ENCODE measurements around the gene MCM3AP. TPM values are rescaled to one million over a fixed set of nuclear protein-coding genes. Genes with fewer than 3 reads are reported as not detected.

MCM3AP gene
- total RNA-seq, 1 donor from 2014 or later: 58.8 TPM

- no peak for DNase-seq
- intact Hi-C loops (cut with micrococcal nuclease): no loop called here
- no peaks in the 10 kb centered on the region for H3K9me3 ChIP-seq (replicated peaks)
- peaks cover 36% of the 10 kb centered on the region for H3K4me1 ChIP-seq
- H3K27me3 ChIP-seq (ENCODE audit: low read depth): no peaks in the 10 kb centered on the region
- H3K36me3 ChIP-seq: peaks cover 26% of the 10 kb centered on the region
- no peak for TF ChIP-seq CTCF (IDR thresholded peaks at IDR 0.05; ENCODE audit: borderline replicate concordance)
- H3K4me3 ChIP-seq: no peak overlapping the region
- no peak overlapping the region for H3K27ac ChIP-seq (replicated peaks)
These were observed 4.3 kb upstream of the MCM3AP start for GRCh38 chr21:46289655-46290179.

- intact Hi-C loops (cut with micrococcal nuclease): no loop called here
- Histone ChIP-seq H3K27ac (replicated peaks) (peak overlapping the region; percentile 96), H3K27me3 (ENCODE audit: low read depth) (no peaks in the 10 kb centered on the region), H3K4me1 (peaks cover 56% of the 10 kb centered on the region), H3K36me3 (peaks cover 45% of the 10 kb centered on the region), H3K4me3 (peak overlapping the region; percentile 84), H3K9me3 (replicated peaks) (no peaks in the 10 kb centered on the region)
- DNase-seq: no peak
- no peak for TF ChIP-seq CTCF (IDR thresholded peaks at IDR 0.05; ENCODE audit: borderline replicate concordance)
These were observed 2.1 kb upstream of the MCM3AP start for GRCh38 chr21:46287541-46287940.

- Histone ChIP-seq H3K27ac (replicated peaks) (peak overlapping the region; percentile 96), H3K27me3 (ENCODE audit: low read depth) (no peaks in the 10 kb centered on the region), H3K4me3 (peak overlapping the region; percentile 84), H3K9me3 (replicated peaks) (no peaks in the 10 kb centered on the region), H3K4me1 (peaks cover 66% of the 10 kb centered on the region), H3K36me3 (peaks cover 47% of the 10 kb centered on the region)
- DNase-seq: no peak
- intact Hi-C loops (cut with micrococcal nuclease): no loop called here
- TF ChIP-seq CTCF (IDR thresholded peaks at IDR 0.05; ENCODE audit: borderline replicate concordance): no peak
These were observed 1.2 kb upstream of the MCM3AP start for GRCh38 chr21:46286648-46287002.

GRCh38 chr21:46285761-46286647, 593 bp upstream of the MCM3AP start, which contains the start of gene YBEY:
Gene YBEY, plus strand, starts transcription at chr21:46286342. Its CDS starts 572 bp downstream, at chr21:46286914.
- intact Hi-C loops (cut with micrococcal nuclease): no loop called here
- peak; percentile 58 for TF ChIP-seq CTCF (IDR thresholded peaks at IDR 0.05; ENCODE audit: borderline replicate concordance)
- Histone ChIP-seq H3K27ac (replicated peaks) (peak within 1 kb of the TSS; percentile 96), H3K27me3 (ENCODE audit: low read depth) (no peaks in the 10 kb centered on the region), H3K36me3 (peaks cover 47% of the 10 kb centered on the region), H3K9me3 (replicated peaks) (no peaks in the 10 kb centered on the region), H3K4me1 (peaks cover 72% of the 10 kb centered on the region), H3K4me3 (peak within 1 kb of the TSS; percentile 84)
- peak; percentile 92 for DNase-seq

GRCh38 chr21:46284733-46285132, 678 bp downstream of the MCM3AP start:
- Histone ChIP-seq H3K4me3 (peak overlapping the region; percentile 84), H3K9me3 (replicated peaks) (no peaks in the 10 kb centered on the region), H3K27ac (replicated peaks) (peak overlapping the region; percentile 20), H3K36me3 (peaks cover 56% of the 10 kb centered on the region), H3K4me1 (peaks cover 73% of the 10 kb centered on the region), H3K27me3 (ENCODE audit: low read depth) (no peaks in the 10 kb centered on the region)
- no peak for DNase-seq
- TF ChIP-seq CTCF (IDR thresholded peaks at IDR 0.05; ENCODE audit: borderline replicate concordance): no peak
- intact Hi-C loops (cut with micrococcal nuclease): no loop called here

Measured in left ventricle myocardium inferior (tissue), 1 donor.